Ascending aorta (tissue), 2 donors: Measurements from ENCODE around the gene EVC. TPM values are rescaled to one million over a fixed set of nuclear protein-coding genes. Genes with fewer than 3 reads are reported as not detected.

Source experiments
- DNase-seq, 2 donors: peaks; one replicate each; pipeline ENCODE4 v3.0.0-alpha.2; 2019; ENCODE audit warnings: low spot score in 2 of 2
- H3K27ac ChIP-seq, 2 donors: fragments of 200-600 bp; sonication (generic); one replicate each; pipeline ENCODE4 v1.5.1; 2016 to 2017; ENCODE audit warnings: mild to moderate bottlenecking in 1 of 2
- H3K27me3 ChIP-seq: fragments of 200-600 bp; sonication (generic); one replicate; pipeline ENCODE4 v1.5.1; 2017
- H3K36me3 ChIP-seq, 2 donors: fragments of 200-600 bp; sonication (generic); one replicate each; pipeline ENCODE4 v1.5.1; 2016
- H3K4me1 ChIP-seq, 2 donors: fragments of 200-600 bp; sonication (generic); one replicate each; pipeline ENCODE4 v1.5.1; 2016 to 2017; ENCODE audit warnings: mild to moderate bottlenecking in 1 of 2
- H3K4me3 ChIP-seq, 2 donors: fragments of 200-600 bp; sonication (generic); one replicate each; pipeline ENCODE4 v1.5.1; 2016 to 2017; ENCODE audit warnings: mild to moderate bottlenecking in 1 of 2
- H3K9me3 ChIP-seq, 2 donors: fragments of 200-600 bp; sonication (generic); one replicate each; pipeline ENCODE4 v1.5.1; 2016
- CTCF ChIP-seq, 3 experiments: fragments of 200-600 bp in 2 of 3; fragments of 450-650 bp in 1 of 3; sonication (generic) in 2 of 3; IDR thresholded peaks; one replicate each; pipeline ENCODE4 v1.5.1; 2016 to 2019; ENCODE audit warnings: antibody characterized with exemption in 3 of 3, mild to moderate bottlenecking in 1 of 3, moderate library complexity in 1 of 3
- intact Hi-C: fragments of 100-400 bp; cut with DNase I; formaldehyde crosslinking; loops from one replicate; pipeline ENCODE4 v1.15.1; 2023
- total RNA-seq: library from RNA; depleted of rRNA; stranded (reverse); fragments of >200 nt; gene quantifications from one replicate; pipeline ENCODE4 v1.1.0, GENCODE V29; 2016

Gene EVC
- total RNA-seq, 1 donor from 2014 or later = 39.3 TPM

GRCh38 chr4:5757091-5757490, 46.1 kb downstream of the EVC start:
- H3K4me1 ChIP-seq = no peaks in the 10 kb centered on the region
- DNase-seq = no peak
- H3K36me3 ChIP-seq = peaks cover 59 to 73% of the 10 kb centered on the region in 2 donors
- intact Hi-C loops = no loop called here
- H3K4me3 ChIP-seq = no peak overlapping the region
- no peaks in the 10 kb centered on the region for H3K27me3 ChIP-seq
- TF ChIP-seq CTCF (IDR thresholded peaks at IDR 0.05) = no peak
- no peaks in the 10 kb centered on the region for H3K9me3 ChIP-seq
- H3K27ac ChIP-seq = no peak overlapping the region

- peaks cover 59 to 72% of the 10 kb centered on the region in 2 donors for H3K36me3 ChIP-seq
- no peak overlapping the region for H3K4me3 ChIP-seq
- H3K4me1 ChIP-seq = no peaks in the 10 kb centered on the region
- no peak overlapping the region for H3K27ac ChIP-seq
- H3K27me3 ChIP-seq = no peaks in the 10 kb centered on the region
- intact Hi-C loops = no loop called here
- no peak for DNase-seq
- H3K9me3 ChIP-seq = no peaks in the 10 kb centered on the region
- TF ChIP-seq CTCF (IDR thresholded peaks at IDR 0.05) = no peak
These were observed 46.5 kb downstream of the EVC start for GRCh38 chr4:5757536-5757935.

GRCh38 chr4:5757954-5758353, 47.0 kb downstream of the EVC start:
- intact Hi-C loops = no loop called here
- H3K27me3 ChIP-seq = no peaks in the 10 kb centered on the region
- H3K4me3 ChIP-seq = no peak overlapping the region
- no peak for TF ChIP-seq CTCF (IDR thresholded peaks at IDR 0.05)
- H3K4me1 ChIP-seq = no peaks in the 10 kb centered on the region
- peak in 1 of 2 donors; percentile 28 for DNase-seq
- H3K27ac ChIP-seq = no peak overlapping the region
- no peaks in the 10 kb centered on the region for H3K9me3 ChIP-seq
- H3K36me3 ChIP-seq = peaks cover 55 to 68% of the 10 kb centered on the region in 2 donors

GRCh38 chr4:5758741-5759140, 47.7 kb downstream of the EVC start:
- no peak overlapping the region for H3K4me3 ChIP-seq
- H3K36me3 ChIP-seq = peaks cover 48 to 60% of the 10 kb centered on the region in 2 donors
- no peaks in the 10 kb centered on the region for H3K9me3 ChIP-seq
- DNase-seq = peak in 1 of 2 donors; percentile 28
- no peaks in the 10 kb centered on the region for H3K4me1 ChIP-seq
- intact Hi-C loops = no loop called here
- no peak overlapping the region for H3K27ac ChIP-seq
- no peak for TF ChIP-seq CTCF (IDR thresholded peaks at IDR 0.05)
- no peaks in the 10 kb centered on the region for H3K27me3 ChIP-seq

- no peaks in the 10 kb centered on the region for H3K27me3 ChIP-seq
- no peak for TF ChIP-seq CTCF (IDR thresholded peaks at IDR 0.05)
- intact Hi-C loops = no loop called here
- DNase-seq = peak in 1 of 2 donors; percentile 52
- no peaks in the 10 kb centered on the region for H3K9me3 ChIP-seq
- no peaks in the 10 kb centered on the region for H3K4me1 ChIP-seq
- H3K36me3 ChIP-seq = peaks cover 41 to 53% of the 10 kb centered on the region in 2 donors
- no peak overlapping the region for H3K4me3 ChIP-seq
- H3K27ac ChIP-seq = no peak overlapping the region
These were observed 48.5 kb downstream of the EVC start for GRCh38 chr4:5759236-5760075.
